ENCODE measurements around the gene BMP2K. TPM values are rescaled to one million over a fixed set of nuclear protein-coding genes. Genes with fewer than 3 reads are reported as not detected.

The BMP2K gene
- total and polyA plus RNA-seq, 2 experiments from 2014 or later, result 8.2 to 32.5 TPM

DNA sequence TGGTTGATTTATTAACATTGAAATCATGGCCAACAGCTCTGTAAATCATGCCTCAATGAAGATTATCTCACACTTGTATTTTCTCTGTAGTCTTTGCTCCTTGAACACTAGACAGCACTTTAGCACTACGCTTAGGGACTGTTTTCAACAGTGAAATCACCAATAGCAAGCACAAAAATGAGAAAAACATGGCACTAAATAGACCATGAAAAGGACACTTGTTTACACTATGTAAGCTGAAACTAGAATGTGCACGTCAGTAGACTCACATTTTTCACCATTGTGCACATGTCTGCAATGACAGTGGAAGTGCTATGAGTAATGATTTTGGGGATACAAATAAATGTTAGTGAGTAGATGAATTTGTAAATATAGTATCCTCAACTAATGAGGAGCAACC, 3.1 kb downstream of the BMP2K start:
- Histone ChIP-seq H2AFZ (no peak overlapping the region), H3K36me3 (ENCODE audit: insufficient read depth) (no peaks in the 10 kb centered on the region), H4K20me1 (replicated peaks; ENCODE audit: insufficient read depth) (peaks cover 16% of the 10 kb centered on the region), H3K9me2 (ENCODE audit: insufficient read depth) (no peaks in the 10 kb centered on the region), H3K4me3 (no peak overlapping the region), H3K27me3 (ENCODE audit: insufficient read depth) (peaks cover 7% of the 10 kb centered on the region; the same call in 1 of the 2 replicates), H3K27ac (ENCODE audit: low read depth) (no peak overlapping the region), H3K4me2 (0 out of 2 replicates have a peak overlapping the region, but pooled peaks have one; percentile 0), H3K4me1 (ENCODE audit: insufficient read depth) (peaks cover 46% of the 10 kb centered on the region), H3F3A (replicated peaks; ENCODE audit: low read depth) (no peaks in the 10 kb centered on the region), H3K79me2 (replicated peaks; ENCODE audit: insufficient read depth) (peaks cover 70% of the 10 kb centered on the region)
- H3K4me3 Mint-ChIP-seq, result no peak overlapping the region
- H3K27me3 Mint-ChIP-seq (ENCODE audit: insufficient read depth, low read depth, poor library complexity), result peaks cover 7% of the 10 kb centered on the region
- peaks cover 15% of the 10 kb centered on the region; the same call in 2 of the 3 replicates for H3K4me1 Mint-ChIP-seq
- no peaks in the 10 kb centered on the region; the same call in 2 of the 3 replicates for H3K36me3 Mint-ChIP-seq (ENCODE audit: low read depth)
- H3K27ac Mint-ChIP-seq, result no peak overlapping the region
- TF ChIP-seq CREB1 (CRISPR knock-in tag; IDR thresholded peaks at IDR 0.05; ENCODE audit: low read depth) (no peak), STAT1 (IDR thresholded peaks at IDR 0.05; ENCODE audit: unreplicated experiment) (no peak), JUNB (IDR thresholded peaks at IDR 0.05; ENCODE audit: unreplicated experiment) (no peak), ZNF462 (CRISPR knock-in tag; IDR thresholded peaks at IDR 0.05) (no peak)
- TF ChIP-seq, protein P1, sequence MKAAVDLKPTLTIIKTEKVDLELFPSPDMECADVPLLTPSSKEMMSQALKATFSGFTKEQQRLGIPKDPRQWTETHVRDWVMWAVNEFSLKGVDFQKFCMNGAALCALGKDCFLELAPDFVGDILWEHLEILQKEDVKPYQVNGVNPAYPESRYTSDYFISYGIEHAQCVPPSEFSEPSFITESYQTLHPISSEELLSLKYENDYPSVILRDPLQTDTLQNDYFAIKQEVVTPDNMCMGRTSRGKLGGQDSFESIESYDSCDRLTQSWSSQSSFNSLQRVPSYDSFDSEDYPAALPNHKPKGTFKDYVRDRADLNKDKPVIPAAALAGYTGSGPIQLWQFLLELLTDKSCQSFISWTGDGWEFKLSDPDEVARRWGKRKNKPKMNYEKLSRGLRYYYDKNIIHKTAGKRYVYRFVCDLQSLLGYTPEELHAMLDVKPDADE (IDR thresholded peaks at IDR 0.05), result no peak
- no peaks in the 10 kb centered on the region for H3K9me3 Mint-ChIP-seq
- ATAC-seq, result no peak
- no peak for DNase-seq (ENCODE audit: low spot score)

Data from GM23338 (cell line).